Neural progenitor cell (in vitro differentiated cells): ENCODE measurements around the gene STKLD1.

Experiments used
- CTCF ChIP-seq: fragments of 200-600 bp; sonication (generic); IDR thresholded peaks from 2 replicates; pipeline ENCODE4 v1.5.1; 2017; ENCODE audit warnings: antibody characterized with exemption, mild to moderate bottlenecking
- EZH2phosphoT487 ChIP-seq: fragments of 200-600 bp; sonication (generic); IDR thresholded peaks from 2 replicates; pipeline ENCODE4 v1.6.1; 2017; ENCODE audit warnings: antibody characterized with exemption

GRCh38 chr9:133379153-133380086, 3.3 kb downstream of the STKLD1 start:
- TF ChIP-seq EZH2phosphoT487 (no peak), CTCF (no peak)
